SK-N-SH treated with all-trans-retinoic acid at 6 μM for 48 hours (cell line): ENCODE data around the gene KLHL29.

ENCODE experiments used
- GLIS3 ChIP-seq: fragments of 250-450 bp; sonication (Bioruptor Pico); IDR thresholded peaks from 2 replicates; pipeline ENCODE4 v1.5.0; 2020; ENCODE audit warnings: mild to moderate bottlenecking, moderate library complexity
- ISL1 ChIP-seq: fragments of 250-450 bp; sonication (Bioruptor Pico); IDR thresholded peaks from 2 replicates; pipeline ENCODE4 v2.1.2; 2022; ENCODE audit warnings: mild to moderate bottlenecking, moderate library complexity
- PATZ1 ChIP-seq: fragments of 250-450 bp; sonication (Bioruptor Pico); IDR thresholded peaks from 2 replicates; pipeline ENCODE4 v1.8.0; 2020; ENCODE audit warnings: mild to moderate bottlenecking, moderate library complexity, borderline replicate concordance
- RARB ChIP-seq: fragments of 250-450 bp; sonication (Bioruptor Pico); IDR thresholded peaks from 2 replicates; pipeline ENCODE4 v1.8.0; 2021; ENCODE audit warnings: mild to moderate bottlenecking, moderate library complexity

GRCh38 chr2:23625726-23626125 lies 240.7 kb downstream of the KLHL29 start:
- TF ChIP-seq RARB (CRISPR knock-in tag) = no peak
- TF ChIP-seq GLIS3 = no peak
- TF ChIP-seq PATZ1 = no peak
- no peak for TF ChIP-seq ISL1
